GM12878 (cell line): ENCODE data around the gene PLSCR3.

Source experiments
- BHLHE40 ChIP-seq, 2 experiments: fragments of 450-650 bp in 1 of 2; IDR thresholded peaks; 2 replicates each; pipeline ENCODE4 v1.6.1; 2011 to 2017; ENCODE audit warnings: low read depth in 2 of 2, borderline replicate concordance in 1 of 2, improper control_type of control experiment in 1 of 2, low read length in 1 of 2, mild to moderate bottlenecking in 1 of 2
- BRCA1 ChIP-seq: IDR thresholded peaks from 2 replicates; pipeline ENCODE4 v1.6.1; 2011; ENCODE audit warnings: low read depth, low read length, improper control_type of control experiment
- CTCF ChIP-seq, 3 experiments: IDR thresholded peaks in 2 of 3; conservative IDR thresholded peaks in 1 of 3; 2 replicates each; pipeline ENCODE4 v1.5.1; 2011; ENCODE audit warnings: low read depth in 3 of 3, low read length in 3 of 3, mild to moderate bottlenecking in 3 of 3, control low read depth in 2 of 3, moderate library complexity in 2 of 3, inconsistent platforms in 1 of 3, mixed read lengths in 1 of 3; ENCODE audit not compliant: control insufficient read depth in 2 of 3, insufficient read depth in 1 of 3; ENCODE audit errors: extremely low read depth in 1 of 3
- CUX1 ChIP-seq: IDR thresholded peaks from 2 replicates; pipeline ENCODE4 v1.6.1; 2012; ENCODE audit warnings: improper control_type of control experiment, low read depth, low read length; ENCODE audit not compliant: insufficient replicate concordance
- EGR1 ChIP-seq, 2 experiments: IDR thresholded peaks; 1 replicate in 1 of 2; 2 replicates in 1 of 2; pipeline ENCODE4 v1.6.1; 2011 to 2012; ENCODE audit warnings: low read depth in 2 of 2, low read length in 2 of 2, borderline replicate concordance in 1 of 2, mild to moderate bottlenecking in 1 of 2, moderate library complexity in 1 of 2
- ESRRA ChIP-seq: IDR thresholded peaks from 2 replicates; pipeline ENCODE4 v1.6.1; 2012; ENCODE audit warnings: mild to moderate bottlenecking, low read length, improper control_type of control experiment
- NR2C2 ChIP-seq: IDR thresholded peaks from 2 replicates; pipeline ENCODE4 v1.6.1; 2011; ENCODE audit warnings: borderline replicate concordance, low read depth; ENCODE audit not compliant: control insufficient read depth, insufficient read length
- PBX3 ChIP-seq: IDR thresholded peaks from 2 replicates; pipeline ENCODE4 v1.6.1; 2011; ENCODE audit warnings: mild to moderate bottlenecking, low read depth, low read length, moderate library complexity; ENCODE audit not compliant: insufficient replicate concordance
- RCOR1 ChIP-seq: conservative IDR thresholded peaks from 2 replicates; pipeline ENCODE4 v1.6.1; 2012; ENCODE audit warnings: low read depth, low read length, improper control_type of control experiment
- SRF ChIP-seq, 2 experiments: IDR thresholded peaks; 2 replicates each; pipeline ENCODE4 v1.6.1; 2011; ENCODE audit warnings: low read depth in 2 of 2, low read length in 2 of 2, mild to moderate bottlenecking in 1 of 2, moderate library complexity in 1 of 2
- ZBTB40 ChIP-seq: fragments of 450-650 bp; IDR thresholded peaks from 2 replicates; pipeline ENCODE4 v1.6.1; 2016; ENCODE audit warnings: mild to moderate bottlenecking, moderate library complexity, borderline replicate concordance

- TF ChIP-seq CUX1 (no peak), NR2C2 (no peak), CTCF (IDR thresholded peaks at IDR 0.05 in 2 of 3, conservative IDR thresholded peaks at IDR 0.05 in 1 of 3; ENCODE audit: control insufficient read depth in 2 of 3, extremely low read depth in 1 of 3, insufficient read depth in 1 of 3, low read depth in 3 of 3, low read length in 3 of 3) (0 out of 6 replicates have a peak, but pooled peaks of 1 of the 3 experiments have one; percentile 11), BRCA1 (no peak), BHLHE40 (IDR thresholded peaks at IDR 0.05; ENCODE audit: borderline replicate concordance in 1 of 2, low read depth in 2 of 2, low read length in 1 of 2) (no peak), ESRRA (no peak), ZBTB40 (no peak), PBX3 (no peak), EGR1 (IDR thresholded peaks at IDR 0.05; ENCODE audit: borderline replicate concordance in 1 of 2, low read depth in 2 of 2, low read length in 2 of 2) (0 out of 3 replicates have a peak, but pooled peaks of 1 of the 2 experiments have one; percentile 53), RCOR1 (no peak), SRF (IDR thresholded peaks at IDR 0.05; ENCODE audit: low read depth in 2 of 2, low read length in 2 of 2) (no peak)
These were observed 493 bp downstream of the PLSCR3 start for GRCh38 chr17:7393613-7394451.
